ENCODE measurements around the gene YPEL2. TPM values are rescaled to one million over a fixed set of nuclear protein-coding genes. Genes with fewer than 3 reads are reported as not detected.

Gene YPEL2
- total RNA-seq, 2 experiments from 2014 or later, result 7.6 to 9.4 TPM

GRCh38 chr17:59361916-59362810 is 30.7 kb downstream of the YPEL2 start:
- Mint-ChIP-seq H3K9me3 (no peaks in the 10 kb centered on the region), H3K4me1 (ENCODE audit: low read depth) (peaks cover 78% of the 10 kb centered on the region), H3K27ac (peak overlapping the region; percentile 83), H3K4me3 (peak overlapping the region; percentile 21), H3K36me3 (peaks cover 3% of the 10 kb centered on the region), H3K27me3 (no peaks in the 10 kb centered on the region)
- ChIA-PET POLR2A (interaction anchor here (0.6 to 2.6 kb wide), 10 partner anchors 11 to 203 kb away, joined by 3 to 20 read pairs (median 4); partner anchors contain the start of gene DHX40), CTCF (interaction anchor here (0.7 to 2.3 kb wide), 12 partner anchors 19 to 424 kb away, joined by 3 to 18 read pairs (median 4); no protein-coding TSS in a partner anchor)
- intact Hi-C loops (cut with micrococcal nuclease), result loop anchor here (1.0 to 10.0 kb wide), 6 partner anchors 19 to 483 kb away; partner anchors contain the start of genes CLTC and YPEL2
- peak; percentile 60 for DNase-seq

GRCh38 chr17:59362811-59363205 is 31.4 kb downstream of the YPEL2 start:
- peaks cover under 1% of the 10 kb centered on the region for H3K36me3 Mint-ChIP-seq
- H3K4me3 Mint-ChIP-seq, result peak overlapping the region; percentile 9
- ChIA-PET CTCF (interaction anchor here (1.1 to 2.3 kb wide), 10 partner anchors 20 to 424 kb away, joined by 3 to 18 read pairs (median 6); no protein-coding TSS in a partner anchor), POLR2A (interaction anchor here (0.6 to 2.6 kb wide), 7 partner anchors 11 to 73 kb away, joined by 3 to 20 read pairs (median 5); no protein-coding TSS in a partner anchor)
- peaks cover 79% of the 10 kb centered on the region for H3K4me1 Mint-ChIP-seq (ENCODE audit: low read depth)
- intact Hi-C loops (cut with micrococcal nuclease), result loop anchor here (1.0 to 10.0 kb wide), 6 partner anchors 20 to 482 kb away; partner anchors contain the start of genes CLTC and YPEL2
- DNase-seq, result no peak
- peak overlapping the region; percentile 83 for H3K27ac Mint-ChIP-seq
- no peaks in the 10 kb centered on the region for H3K27me3 Mint-ChIP-seq
- no peaks in the 10 kb centered on the region for H3K9me3 Mint-ChIP-seq

- no peak for DNase-seq
- H3K4me1 Mint-ChIP-seq (ENCODE audit: low read depth), result peaks cover 73% of the 10 kb centered on the region
- no peaks in the 10 kb centered on the region for H3K27me3 Mint-ChIP-seq
- ChIA-PET POLR2A (interaction anchor here (1.2 kb wide), 1 partner anchor 33 kb away, joined by 3 read pairs; no protein-coding TSS in a partner anchor), CTCF (interaction anchor here (0.7 to 4.0 kb wide), 7 partner anchors 30 to 76 kb away, joined by 3 to 19 read pairs (median 4); no protein-coding TSS in a partner anchor)
- peak overlapping the region; percentile 47 for H3K27ac Mint-ChIP-seq
- intact Hi-C loops (cut with micrococcal nuclease), result loop anchor here (10.0 kb wide), 1 partner anchor 479 kb away; no protein-coding TSS in a partner anchor
- peak overlapping the region; percentile 10 for H3K4me3 Mint-ChIP-seq
- no peaks in the 10 kb centered on the region for H3K9me3 Mint-ChIP-seq
- H3K36me3 Mint-ChIP-seq, result no peaks in the 10 kb centered on the region
Measured at GRCh38 chr17:59365383-59365981, 34.0 kb downstream of the YPEL2 start.

GRCh38 chr17:59366040-59366757 is 34.7 kb downstream of the YPEL2 start:
- no peak overlapping the region for H3K4me3 Mint-ChIP-seq
- ChIA-PET CTCF (interaction anchor here (0.7 to 4.0 kb wide), 8 partner anchors 31 to 75 kb away, joined by 3 to 19 read pairs (median 4); no protein-coding TSS in a partner anchor), POLR2A (no interaction called here)
- intact Hi-C loops (cut with micrococcal nuclease), result loop anchor here (10.0 kb wide), 1 partner anchor 479 kb away; no protein-coding TSS in a partner anchor
- no peaks in the 10 kb centered on the region for H3K9me3 Mint-ChIP-seq
- H3K27me3 Mint-ChIP-seq, result no peaks in the 10 kb centered on the region
- peak overlapping the region; percentile 20 for H3K27ac Mint-ChIP-seq
- no peak for DNase-seq
- H3K4me1 Mint-ChIP-seq (ENCODE audit: low read depth), result peaks cover 69% of the 10 kb centered on the region
- H3K36me3 Mint-ChIP-seq, result no peaks in the 10 kb centered on the region

GRCh38 chr17:59366773-59367656 is 35.6 kb downstream of the YPEL2 start:
- no peaks in the 10 kb centered on the region for H3K9me3 Mint-ChIP-seq
- H3K36me3 Mint-ChIP-seq, result no peaks in the 10 kb centered on the region
- ChIA-PET POLR2A (interaction anchor here (0.7 kb wide), 1 partner anchor 297 kb away, joined by 3 read pairs; no protein-coding TSS in a partner anchor), CTCF (interaction anchor here (1.1 to 4.0 kb wide), 2 partner anchors 37 to 57 kb away, joined by 3 to 19 read pairs; no protein-coding TSS in a partner anchor)
- no peaks in the 10 kb centered on the region for H3K27me3 Mint-ChIP-seq
- intact Hi-C loops (cut with micrococcal nuclease), result loop anchor here (10.0 kb wide), 1 partner anchor 478 kb away; no protein-coding TSS in a partner anchor
- no peak overlapping the region for H3K27ac Mint-ChIP-seq
- DNase-seq, result no peak
- no peak overlapping the region for H3K4me3 Mint-ChIP-seq
- H3K4me1 Mint-ChIP-seq (ENCODE audit: low read depth), result peaks cover 69% of the 10 kb centered on the region

- Mint-ChIP-seq H3K4me1 (ENCODE audit: low read depth) (peaks cover 69% of the 10 kb centered on the region), H3K4me3 (no peak overlapping the region), H3K27ac (no peak overlapping the region), H3K27me3 (no peaks in the 10 kb centered on the region), H3K9me3 (no peaks in the 10 kb centered on the region), H3K36me3 (no peaks in the 10 kb centered on the region)
- intact Hi-C loops (cut with micrococcal nuclease), result loop anchor here (10.0 kb wide), 1 partner anchor 477 kb away; no protein-coding TSS in a partner anchor
- DNase-seq, result no peak
- ChIA-PET POLR2A (no interaction called here), CTCF (interaction anchor here (1.4 kb wide), 1 partner anchor 38 kb away, joined by 6 read pairs; no protein-coding TSS in a partner anchor)
Measured at GRCh38 chr17:59367657-59368045, 36.2 kb downstream of the YPEL2 start.

- intact Hi-C loops (cut with micrococcal nuclease), result loop anchor here (10.0 kb wide), 1 partner anchor 476 kb away; no protein-coding TSS in a partner anchor
- H3K36me3 Mint-ChIP-seq, result no peaks in the 10 kb centered on the region
- ChIA-PET CTCF (interaction anchor here (1.4 kb wide), 1 partner anchor 39 kb away, joined by 6 read pairs; no protein-coding TSS in a partner anchor), POLR2A (interaction anchor here (1.2 to 1.4 kb wide), 2 partner anchors 57 to 59 kb away, joined by 3 to 5 read pairs; no protein-coding TSS in a partner anchor)
- H3K4me1 Mint-ChIP-seq (ENCODE audit: low read depth), result peaks cover 71% of the 10 kb centered on the region
- H3K27me3 Mint-ChIP-seq, result no peaks in the 10 kb centered on the region
- H3K27ac Mint-ChIP-seq, result no peak overlapping the region
- H3K4me3 Mint-ChIP-seq, result no peak overlapping the region
- no peaks in the 10 kb centered on the region for H3K9me3 Mint-ChIP-seq
- DNase-seq, result no peak
Measured at GRCh38 chr17:59368218-59368857, 36.9 kb downstream of the YPEL2 start.

- Mint-ChIP-seq H3K36me3 (no peaks in the 10 kb centered on the region), H3K27me3 (no peaks in the 10 kb centered on the region), H3K9me3 (no peaks in the 10 kb centered on the region), H3K4me1 (ENCODE audit: low read depth) (peaks cover 71% of the 10 kb centered on the region), H3K27ac (no peak overlapping the region), H3K4me3 (no peak overlapping the region)
- POLR2A ChIA-PET, result interaction anchor here (1.2 to 1.4 kb wide), 2 partner anchors 56 to 58 kb away, joined by 3 to 5 read pairs; no protein-coding TSS in a partner anchor
- no peak for DNase-seq
- CTCF ChIA-PET, result interaction anchor here (1.4 kb wide), 1 partner anchor 40 kb away, joined by 6 read pairs; no protein-coding TSS in a partner anchor
- intact Hi-C loops (cut with micrococcal nuclease), result loop anchor here (10.0 kb wide), 1 partner anchor 475 kb away; no protein-coding TSS in a partner anchor
Measured at GRCh38 chr17:59369031-59369975, 37.8 kb downstream of the YPEL2 start.

GRCh38 chr17:59370593-59371299 is 39.3 kb downstream of the YPEL2 start:
- Mint-ChIP-seq H3K27me3 (no peaks in the 10 kb centered on the region), H3K4me1 (ENCODE audit: low read depth) (peaks cover 74% of the 10 kb centered on the region), H3K27ac (no peak overlapping the region), H3K9me3 (no peaks in the 10 kb centered on the region), H3K36me3 (no peaks in the 10 kb centered on the region), H3K4me3 (no peak overlapping the region)
- ChIA-PET POLR2A (interaction anchor here (0.6 kb wide), 1 partner anchor 72 kb away, joined by 3 read pairs; no protein-coding TSS in a partner anchor), CTCF (interaction anchor here (0.9 kb wide), 1 partner anchor 71 kb away, joined by 3 read pairs; no protein-coding TSS in a partner anchor)
- no peak for DNase-seq
- intact Hi-C loops (cut with micrococcal nuclease), result no loop called here

Data from activated CD4-positive, alpha-beta memory T cell treated with anti-CD3 and anti-CD28 coated beads for 36 hours (primary cell).